ENCODE results near the gene RASSF4. TPM values are rescaled to one million over a fixed set of nuclear protein-coding genes. Genes with fewer than 3 reads are reported as not detected.

RASSF4 gene
- total RNA-seq, 1 donor from 2014 or later, result 29.2 TPM

GRCh38 chr10:44960088-44960460 is 472 bp downstream of the RASSF4 start:
- no peak for TF ChIP-seq CTCF (IDR thresholded peaks at IDR 0.05)
- no peak for TF ChIP-seq POLR2AphosphoS5 (IDR thresholded peaks at IDR 0.05; ENCODE audit: insufficient read depth in 1 of 2, low read depth in 1 of 2)
- no peak for TF ChIP-seq POLR2A (IDR thresholded peaks at IDR 0.05)
- intact Hi-C loops (cut with DNase I), result no loop called here
- peak in 1 of 2 donors; percentile 87 for DNase-seq (ENCODE audit: extremely low spot score in 2 of 2)
- Histone ChIP-seq H3K4me1 (peaks cover 60% of the 10 kb centered on the region), H3K36me3 (no peaks in the 10 kb centered on the region), H3K27ac (peak overlapping the region; percentile 83), H3K27me3 (no peaks in the 10 kb centered on the region), H3K4me3 (peak overlapping the region; percentile 63 to 75), H3K9me3 (no peaks in the 10 kb centered on the region)

GRCh38 chr10:44960482-44961229 is 1.1 kb downstream of the RASSF4 start:
- Histone ChIP-seq H3K27ac (peak overlapping the region; percentile 17), H3K27me3 (no peaks in the 10 kb centered on the region), H3K36me3 (no peaks in the 10 kb centered on the region), H3K4me3 (peak overlapping the region; percentile 63 to 75), H3K9me3 (no peaks in the 10 kb centered on the region), H3K4me1 (peaks cover 62% of the 10 kb centered on the region)
- no peak for TF ChIP-seq POLR2A (IDR thresholded peaks at IDR 0.05)
- TF ChIP-seq CTCF (IDR thresholded peaks at IDR 0.05), result no peak
- no peak for TF ChIP-seq POLR2AphosphoS5 (IDR thresholded peaks at IDR 0.05; ENCODE audit: insufficient read depth in 1 of 2, low read depth in 1 of 2)
- intact Hi-C loops (cut with DNase I), result no loop called here
- peak in 1 of 2 donors; percentile 77 for DNase-seq (ENCODE audit: extremely low spot score in 2 of 2)

GRCh38 chr10:44961230-44961571 is 1.6 kb downstream of the RASSF4 start:
- H3K9me3 ChIP-seq, result no peaks in the 10 kb centered on the region
- DNase-seq (ENCODE audit: extremely low spot score in 2 of 2), result peak in 1 of 2 donors; percentile 86
- TF ChIP-seq CTCF (IDR thresholded peaks at IDR 0.05) (no peak), POLR2AphosphoS5 (IDR thresholded peaks at IDR 0.05; ENCODE audit: insufficient read depth in 1 of 2, low read depth in 1 of 2) (no peak), POLR2A (IDR thresholded peaks at IDR 0.05) (no peak)
- no peak overlapping the region for H3K27ac ChIP-seq
- H3K27me3 ChIP-seq, result no peaks in the 10 kb centered on the region
- intact Hi-C loops (cut with DNase I), result no loop called here
- no peaks in the 10 kb centered on the region for H3K36me3 ChIP-seq
- peaks cover 62% of the 10 kb centered on the region for H3K4me1 ChIP-seq
- peak overlapping the region in 1 of 2 donors; percentile 75 for H3K4me3 ChIP-seq

GRCh38 chr10:44961931-44962750 is 2.5 kb downstream of the RASSF4 start:
- H3K9me3 ChIP-seq, result no peaks in the 10 kb centered on the region
- no peak overlapping the region for H3K27ac ChIP-seq
- TF ChIP-seq POLR2AphosphoS5 (IDR thresholded peaks at IDR 0.05; ENCODE audit: insufficient read depth in 1 of 2, low read depth in 1 of 2), result no peak
- TF ChIP-seq POLR2A (IDR thresholded peaks at IDR 0.05), result no peak
- no peak for TF ChIP-seq CTCF (IDR thresholded peaks at IDR 0.05)
- intact Hi-C loops (cut with DNase I), result no loop called here
- peak overlapping the region in 1 of 2 donors; percentile 75 for H3K4me3 ChIP-seq
- peaks cover 67% of the 10 kb centered on the region for H3K4me1 ChIP-seq
- DNase-seq (ENCODE audit: extremely low spot score in 2 of 2), result peak in 1 of 2 donors; percentile 40
- no peaks in the 10 kb centered on the region for H3K36me3 ChIP-seq
- no peaks in the 10 kb centered on the region for H3K27me3 ChIP-seq
